Ishikawa (cell line): Measurements from ENCODE around the gene PROM1.

Experiments
- CEBPB ChIP-seq: IDR thresholded peaks from 2 replicates; pipeline ENCODE4 v1.6.1; 2012
- CREB1 ChIP-seq: IDR thresholded peaks from 2 replicates; pipeline ENCODE4 v1.6.1; 2012; ENCODE audit warnings: low read depth
- EGR1 ChIP-seq: IDR thresholded peaks from 2 replicates; pipeline ENCODE4 v1.6.1; 2012
- EP300 ChIP-seq: IDR thresholded peaks from 2 replicates; pipeline ENCODE4 v1.6.1; 2012; ENCODE audit warnings: borderline replicate concordance
- FOXM1 ChIP-seq: IDR thresholded peaks from 2 replicates; pipeline ENCODE4 v1.6.1; 2012; ENCODE audit warnings: low read depth, borderline replicate concordance
- MAX ChIP-seq: IDR thresholded peaks from 2 replicates; pipeline ENCODE4 v1.6.1; 2012
- NFIC ChIP-seq: IDR thresholded peaks from 2 replicates; pipeline ENCODE4 v1.6.1; 2012
- RAD21 ChIP-seq: IDR thresholded peaks from 2 replicates; pipeline ENCODE4 v1.6.1; 2012; ENCODE audit warnings: low read depth
- TAF1 ChIP-seq: IDR thresholded peaks from 2 replicates; pipeline ENCODE4 v1.6.1; 2012; ENCODE audit warnings: low read depth, mild to moderate bottlenecking
- TCF12 ChIP-seq: IDR thresholded peaks from 2 replicates; pipeline ENCODE4 v1.6.1; 2012; ENCODE audit warnings: low read depth
- TEAD4 ChIP-seq: IDR thresholded peaks from 2 replicates; pipeline ENCODE4 v1.6.1; 2012
- YY1 ChIP-seq: IDR thresholded peaks from 2 replicates; pipeline ENCODE4 v1.6.1; 2012; ENCODE audit warnings: low read depth
- ZBTB7A ChIP-seq: IDR thresholded peaks from 2 replicates; pipeline ENCODE4 v1.6.1; 2012; ENCODE audit warnings: low read depth
- TF ChIP-seq, protein P1 (sequence below): IDR thresholded peaks from 2 replicates; pipeline ENCODE4 v1.6.1; 2012
- TF ChIP-seq, protein P2 (sequence below): IDR thresholded peaks from 2 replicates; pipeline ENCODE4 v1.6.1; 2012; ENCODE audit warnings: low read depth, mild to moderate bottlenecking

The PROM1 gene

DNA sequence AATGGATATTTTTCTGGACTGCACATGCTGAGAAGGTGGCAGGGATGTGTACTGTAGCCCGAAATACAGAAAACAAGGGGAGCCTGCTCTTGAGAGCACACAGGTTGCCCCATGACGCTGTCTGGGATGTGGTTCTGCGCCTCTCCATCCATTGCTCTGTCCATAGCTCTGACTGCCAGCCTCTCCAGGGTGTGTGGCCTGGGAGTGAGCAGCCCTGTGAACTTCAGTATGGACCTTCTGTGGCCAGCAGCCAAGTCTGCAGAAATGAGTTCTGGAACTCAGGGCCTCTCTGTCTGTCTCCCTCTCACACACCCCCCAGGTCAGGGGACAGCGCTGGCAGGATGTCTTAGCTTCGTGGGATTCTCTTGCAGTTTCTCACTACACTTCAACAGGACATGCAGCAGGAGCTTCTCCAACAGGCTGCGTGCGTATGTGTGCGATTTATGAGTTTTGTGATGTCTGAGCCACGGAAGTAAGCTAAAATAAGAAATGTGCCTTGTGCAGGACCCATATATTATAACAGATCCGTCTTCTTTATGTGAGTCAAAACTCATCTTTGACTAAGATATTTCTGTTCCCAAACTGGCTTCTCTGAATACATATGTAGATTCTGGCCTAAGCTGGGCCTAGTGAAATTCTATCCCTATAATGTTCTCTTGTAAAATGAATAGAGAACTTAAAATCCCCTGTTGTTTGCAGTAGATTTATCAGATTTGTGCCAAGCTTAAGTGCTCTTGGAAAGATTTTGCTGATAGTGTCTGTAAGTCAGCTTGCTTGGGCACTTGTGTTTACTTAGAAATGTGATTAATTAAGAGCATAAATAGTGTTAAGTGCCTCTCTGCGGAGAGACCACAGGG, 40.0 kb downstream of the PROM1 start:
- TF ChIP-seq EGR1 (no peak), YY1 (no peak), ZBTB7A (no peak), TEAD4 (no peak), FOXM1 (no peak), RAD21 (no peak)

DNA sequence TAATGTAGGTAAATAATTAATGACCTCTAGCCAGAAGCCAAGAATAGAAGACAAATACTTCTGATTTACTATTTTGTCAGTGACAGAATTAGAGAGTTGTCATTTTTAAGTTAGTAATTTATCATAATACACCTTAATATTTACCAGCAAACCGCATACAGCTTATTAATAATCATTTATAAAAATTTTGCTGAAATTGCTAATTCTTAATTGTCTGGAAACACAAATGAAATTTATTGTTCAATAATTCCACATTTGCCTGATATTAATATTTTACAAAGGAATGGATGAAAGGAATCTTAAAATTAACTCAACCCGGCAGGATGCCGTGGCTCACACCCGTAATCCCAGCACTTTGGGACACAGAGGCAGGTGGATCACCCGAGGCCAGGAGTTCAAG, 44.7 kb downstream of the PROM1 start:
- TF ChIP-seq, protein P1, sequence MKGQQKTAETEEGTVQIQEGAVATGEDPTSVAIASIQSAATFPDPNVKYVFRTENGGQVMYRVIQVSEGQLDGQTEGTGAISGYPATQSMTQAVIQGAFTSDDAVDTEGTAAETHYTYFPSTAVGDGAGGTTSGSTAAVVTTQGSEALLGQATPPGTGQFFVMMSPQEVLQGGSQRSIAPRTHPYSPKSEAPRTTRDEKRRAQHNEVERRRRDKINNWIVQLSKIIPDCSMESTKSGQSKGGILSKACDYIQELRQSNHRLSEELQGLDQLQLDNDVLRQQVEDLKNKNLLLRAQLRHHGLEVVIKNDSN: no peak
- TF ChIP-seq RAD21 (no peak), NFIC (no peak), ZBTB7A (no peak), CREB1 (no peak), EGR1 (no peak), TCF12 (no peak), MAX (no peak), FOXM1 (no peak), EP300 (no peak), TAF1 (no peak)
- TF ChIP-seq, protein P2, sequence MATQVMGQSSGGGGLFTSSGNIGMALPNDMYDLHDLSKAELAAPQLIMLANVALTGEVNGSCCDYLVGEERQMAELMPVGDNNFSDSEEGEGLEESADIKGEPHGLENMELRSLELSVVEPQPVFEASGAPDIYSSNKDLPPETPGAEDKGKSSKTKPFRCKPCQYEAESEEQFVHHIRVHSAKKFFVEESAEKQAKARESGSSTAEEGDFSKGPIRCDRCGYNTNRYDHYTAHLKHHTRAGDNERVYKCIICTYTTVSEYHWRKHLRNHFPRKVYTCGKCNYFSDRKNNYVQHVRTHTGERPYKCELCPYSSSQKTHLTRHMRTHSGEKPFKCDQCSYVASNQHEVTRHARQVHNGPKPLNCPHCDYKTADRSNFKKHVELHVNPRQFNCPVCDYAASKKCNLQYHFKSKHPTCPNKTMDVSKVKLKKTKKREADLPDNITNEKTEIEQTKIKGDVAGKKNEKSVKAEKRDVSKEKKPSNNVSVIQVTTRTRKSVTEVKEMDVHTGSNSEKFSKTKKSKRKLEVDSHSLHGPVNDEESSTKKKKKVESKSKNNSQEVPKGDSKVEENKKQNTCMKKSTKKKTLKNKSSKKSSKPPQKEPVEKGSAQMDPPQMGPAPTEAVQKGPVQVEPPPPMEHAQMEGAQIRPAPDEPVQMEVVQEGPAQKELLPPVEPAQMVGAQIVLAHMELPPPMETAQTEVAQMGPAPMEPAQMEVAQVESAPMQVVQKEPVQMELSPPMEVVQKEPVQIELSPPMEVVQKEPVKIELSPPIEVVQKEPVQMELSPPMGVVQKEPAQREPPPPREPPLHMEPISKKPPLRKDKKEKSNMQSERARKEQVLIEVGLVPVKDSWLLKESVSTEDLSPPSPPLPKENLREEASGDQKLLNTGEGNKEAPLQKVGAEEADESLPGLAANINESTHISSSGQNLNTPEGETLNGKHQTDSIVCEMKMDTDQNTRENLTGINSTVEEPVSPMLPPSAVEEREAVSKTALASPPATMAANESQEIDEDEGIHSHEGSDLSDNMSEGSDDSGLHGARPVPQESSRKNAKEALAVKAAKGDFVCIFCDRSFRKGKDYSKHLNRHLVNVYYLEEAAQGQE: no peak

- no peak for TF ChIP-seq CEBPB
- TF ChIP-seq TEAD4: no peak
- TF ChIP-seq EGR1: no peak
- TF ChIP-seq, protein P2: no peak
Measured at GRCh38 chr4:16037901-16038300, 45.9 kb downstream of the PROM1 start.

GRCh38 chr4:16035843-16036242, 48.0 kb downstream of the PROM1 start:
- TF ChIP-seq MAX (no peak), EGR1 (no peak), CEBPB (no peak), CREB1 (no peak), YY1 (no peak), ZBTB7A (no peak), TCF12 (no peak), NFIC (no peak), EP300 (no peak)

DNA sequence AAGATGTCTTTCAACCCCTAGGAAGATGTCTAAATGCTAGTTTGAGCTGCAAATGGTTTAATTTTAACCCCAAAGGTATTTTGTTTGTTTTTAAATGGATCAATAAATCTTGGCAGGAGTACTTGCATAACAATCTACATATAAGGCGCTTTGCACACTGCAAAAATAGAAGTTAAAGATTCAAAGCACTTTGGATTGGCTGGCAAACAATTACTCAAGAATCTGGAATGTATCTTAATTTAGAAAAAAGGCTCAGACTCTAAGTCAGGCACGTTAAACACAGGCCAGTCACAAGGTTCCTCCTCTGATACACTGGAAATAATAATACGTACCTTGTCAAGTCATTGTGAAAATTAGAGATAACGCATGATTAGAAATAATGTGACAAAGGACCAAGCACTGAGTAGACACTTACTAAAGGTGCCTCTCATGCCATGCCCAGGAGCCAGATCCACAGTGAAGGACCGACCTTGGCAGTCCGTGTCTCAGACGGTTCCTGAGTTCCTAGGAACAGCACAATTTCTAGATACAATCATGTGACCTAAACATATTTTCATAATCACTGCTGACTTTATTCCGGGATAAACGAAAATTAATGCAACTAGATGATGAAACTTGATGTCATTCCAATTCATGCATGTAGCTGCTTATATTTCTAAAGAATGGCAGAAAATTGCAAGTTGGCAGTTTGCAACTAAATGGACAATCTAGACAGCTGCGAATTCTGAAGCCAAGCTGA, 49.6 kb downstream of the PROM1 start:
- no peak for TF ChIP-seq MAX
- no peak for TF ChIP-seq CEBPB
- TF ChIP-seq, protein P1: no peak
- no peak for TF ChIP-seq TAF1
- no peak for TF ChIP-seq ZBTB7A
- no peak for TF ChIP-seq TCF12
- TF ChIP-seq YY1: no peak
- no peak for TF ChIP-seq CREB1
- no peak for TF ChIP-seq RAD21
- TF ChIP-seq NFIC: peak; percentile 32; the same call in 1 of the 2 replicates
- peak; percentile 47; the same call in 1 of the 2 replicates for TF ChIP-seq TEAD4
- TF ChIP-seq EGR1: no peak
- TF ChIP-seq FOXM1: peak; percentile 63; the same call in 1 of the 2 replicates
